GM19455 (cell line): ENCODE measurements around the gene MBTPS2.

Experiments
- ATAC-seq: cut with Tn5 transposase; IDR thresholded peaks from one replicate; pipeline ENCODE4 v1.9.1; 2021; ENCODE audit not compliant: unreplicated experiment

The MBTPS2 gene

DNA sequence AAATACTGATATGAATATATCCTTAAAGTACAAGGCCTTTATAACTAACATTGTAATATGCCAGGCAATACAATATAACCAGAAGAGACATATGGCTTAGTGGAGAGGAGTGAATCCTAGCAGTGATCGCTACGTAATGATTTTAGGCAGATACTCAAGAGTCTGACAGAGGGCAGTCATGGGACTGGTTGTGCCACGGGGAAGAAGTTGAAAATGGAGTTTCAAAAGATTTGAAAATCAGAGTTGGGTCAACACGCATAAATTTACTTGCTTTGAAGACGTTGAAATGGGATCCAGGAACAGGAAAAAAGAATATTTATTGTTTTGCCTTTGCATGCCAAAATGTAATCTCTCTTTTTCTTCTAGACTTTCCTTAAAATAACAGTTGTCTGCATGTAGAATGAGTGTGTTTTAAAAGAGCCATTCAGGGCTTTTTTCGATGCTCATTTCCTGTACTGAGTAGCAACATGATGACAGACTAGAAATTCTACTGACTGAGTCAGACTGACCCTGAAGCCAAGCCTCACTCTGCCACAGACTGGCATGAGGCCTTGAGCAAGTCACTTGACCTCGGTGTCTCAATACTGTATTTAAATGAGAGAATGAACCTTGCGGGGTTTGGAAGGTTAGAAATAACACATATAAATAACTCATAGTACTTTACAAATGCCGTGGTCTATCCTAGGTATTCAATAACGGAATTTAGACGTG, 93.0 kb downstream of the MBTPS2 start:
- ATAC-seq: no peak

DNA sequence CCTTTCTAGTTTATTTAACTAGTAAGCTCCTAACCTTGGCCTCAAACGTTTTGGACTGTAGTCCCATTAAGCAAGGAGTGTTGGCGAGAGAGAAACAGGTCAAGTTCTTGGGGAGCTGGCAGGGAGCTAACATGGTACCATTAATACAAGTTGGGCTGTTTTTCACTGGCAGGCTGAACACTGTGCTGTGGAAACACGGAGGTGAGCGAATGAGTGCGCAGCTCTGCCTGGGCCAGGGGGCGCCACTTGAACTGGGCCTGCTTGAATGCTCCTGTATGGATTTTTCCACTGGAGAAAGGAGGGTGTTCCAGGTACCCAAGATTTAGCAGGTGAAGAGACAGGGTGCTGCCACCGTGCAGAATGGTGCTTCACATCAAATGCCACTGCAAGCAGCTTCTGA, 93.7 kb downstream of the MBTPS2 start:
- ATAC-seq: no peak

DNA sequence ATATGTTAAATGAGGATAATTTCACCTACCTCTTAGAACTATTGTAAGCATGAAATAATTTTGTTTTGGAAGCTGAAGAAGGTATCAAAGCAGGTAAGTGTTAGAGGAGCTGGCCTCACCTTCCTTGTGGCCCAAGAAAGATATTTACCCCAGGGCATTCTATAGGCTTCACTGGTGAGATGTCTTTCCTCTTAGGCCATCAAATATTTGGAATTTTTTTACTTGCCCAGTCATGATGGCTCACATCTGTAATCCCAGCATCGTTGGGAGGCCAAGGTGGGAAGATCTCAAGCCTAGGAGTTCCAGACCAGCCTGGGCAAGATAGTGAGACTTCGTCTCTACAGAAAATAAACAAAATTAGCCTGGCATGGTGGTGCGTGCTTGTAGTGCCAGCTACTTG, 95.0 kb downstream of the MBTPS2 start:
- no peak for ATAC-seq
